OCI-LY3 (cell line): ENCODE results near the gene EYS.

Source experiments
- H2AFZ ChIP-seq: fragments of 200-600, 300-600 bp; shearing (Covaris generic); 2 replicates; pipeline ENCODE4 v1.6.0; 2014; ENCODE audit warnings: antibody characterized with exemption, low read depth, low read length
- H3K27ac ChIP-seq: fragments of 200-600, 300-600 bp; sonication (generic); 2 replicates; pipeline ENCODE4 v1.5.1; 2014; ENCODE audit warnings: mild to moderate bottlenecking, low read length, moderate library complexity, mixed read lengths
- H3K27me3 ChIP-seq: fragments of 200-600, 300-600 bp; sonication (generic); 2 replicates; pipeline ENCODE4 v1.6.1; 2014; ENCODE audit warnings: low read depth, low read length, mixed read lengths
- H3K36me3 ChIP-seq: fragments of 200-600, 300-600 bp; sonication (generic); replicated peaks from 2 replicates; pipeline ENCODE3; 2014; ENCODE audit warnings: low read depth, low read length, mixed read lengths
- H3K4me1 ChIP-seq: fragments of 300-600, 200-600 bp; sonication (generic); 2 replicates; pipeline ENCODE4 v1.6.1; 2014; ENCODE audit warnings: low read length, mixed read lengths
- H3K4me2 ChIP-seq: fragments of 200-600, 300-600 bp; sonication (generic); 2 replicates; pipeline ENCODE4 v1.6.1; 2014; ENCODE audit warnings: low read length, mixed read lengths
- H3K4me3 ChIP-seq: fragments of 300-600, 200-600 bp; sonication (generic); 2 replicates; pipeline ENCODE4 v1.5.1; 2014; ENCODE audit warnings: antibody characterized with exemption, mild to moderate bottlenecking, low read length, moderate library complexity
- H3K79me2 ChIP-seq: fragments of 300-600, 200-600 bp; shearing (Covaris generic); 2 replicates; pipeline ENCODE4 v1.6.1; 2014; ENCODE audit warnings: mild to moderate bottlenecking, low read length, mixed read lengths
- H3K9ac ChIP-seq: fragments of 300-600, 200-600 bp; shearing (Covaris generic); 2 replicates; pipeline ENCODE4 v1.6.0; 2014; ENCODE audit warnings: mild to moderate bottlenecking, low read length, moderate library complexity
- H3K9me3 ChIP-seq: fragments of 200-600, 300-600 bp; shearing (Covaris generic); 2 replicates; pipeline ENCODE4 v1.6.1; 2014; ENCODE audit warnings: low read length, mixed read lengths; ENCODE audit not compliant: insufficient read depth
- H4K20me1 ChIP-seq: fragments of 200-600, 300-600 bp; sonication (generic); 2 replicates; pipeline ENCODE4 v1.6.1; 2016; ENCODE audit warnings: low read length, mixed read lengths; ENCODE audit not compliant: insufficient read depth
- CTCF ChIP-seq: fragments of 200-600, 300-600 bp; sonication (generic); IDR thresholded peaks from 2 replicates; pipeline ENCODE4 v1.5.1; 2014; ENCODE audit warnings: antibody characterized with exemption, low read length, low read depth
- EZH2phosphoT487 ChIP-seq: fragments of 200-600 bp; shearing (Covaris generic); IDR thresholded peaks from 2 replicates; pipeline ENCODE4 v1.6.1; 2018; ENCODE audit warnings: antibody characterized with exemption, mixed run types, low read depth

The EYS gene

GRCh38 chr6:63716169-63716568, 1990.9 kb downstream of the EYS start:
- Histone ChIP-seq H2AFZ (no peak overlapping the region), H3K79me2 (no peaks in the 10 kb centered on the region), H3K27me3 (no peaks in the 10 kb centered on the region), H3K9me3 (no peaks in the 10 kb centered on the region), H3K36me3 (peaks cover 29% of the 10 kb centered on the region), H3K4me2 (no peak overlapping the region), H4K20me1 (peaks cover 5% of the 10 kb centered on the region; the same call in 1 of the 2 replicates), H3K4me1 (no peaks in the 10 kb centered on the region; the same call in 1 of the 2 replicates), H3K27ac (no peak overlapping the region), H3K4me3 (no peak overlapping the region), H3K9ac (no peak overlapping the region)
- TF ChIP-seq EZH2phosphoT487 (no peak), CTCF (no peak)

- TF ChIP-seq CTCF = no peak
- TF ChIP-seq EZH2phosphoT487 = no peak
- Histone ChIP-seq H3K27me3 (no peaks in the 10 kb centered on the region), H3K36me3 (peaks cover 50% of the 10 kb centered on the region), H3K4me1 (no peaks in the 10 kb centered on the region; the same call in 1 of the 2 replicates), H3K4me2 (no peak overlapping the region), H2AFZ (no peak overlapping the region), H3K9ac (no peak overlapping the region), H3K79me2 (no peaks in the 10 kb centered on the region), H4K20me1 (peaks cover 5% of the 10 kb centered on the region; the same call in 1 of the 2 replicates), H3K4me3 (no peak overlapping the region), H3K27ac (no peak overlapping the region), H3K9me3 (no peaks in the 10 kb centered on the region)
Observed at GRCh38 chr6:63714091-63714490, 1992.9 kb downstream of the EYS start.

GRCh38 chr6:63713332-63713731, 1993.7 kb downstream of the EYS start:
- no peak overlapping the region for H3K27ac ChIP-seq
- H2AFZ ChIP-seq = no peak overlapping the region
- TF ChIP-seq EZH2phosphoT487 = no peak
- peaks cover 53% of the 10 kb centered on the region for H3K36me3 ChIP-seq
- H3K9me3 ChIP-seq = no peaks in the 10 kb centered on the region
- no peak overlapping the region for H3K4me2 ChIP-seq
- H3K79me2 ChIP-seq = no peaks in the 10 kb centered on the region
- H3K4me3 ChIP-seq = no peak overlapping the region
- H3K4me1 ChIP-seq = no peaks in the 10 kb centered on the region; the same call in 1 of the 2 replicates
- no peaks in the 10 kb centered on the region for H3K27me3 ChIP-seq
- no peak overlapping the region for H3K9ac ChIP-seq
- H4K20me1 ChIP-seq = peaks cover 5% of the 10 kb centered on the region; the same call in 1 of the 2 replicates

- Histone ChIP-seq H4K20me1 (0 out of 2 replicates have a peak, but pooled peaks cover 6% of the 10 kb centered on the region), H2AFZ (no peak overlapping the region), H3K4me3 (no peak overlapping the region), H3K9ac (no peak overlapping the region), H3K27me3 (no peaks in the 10 kb centered on the region), H3K27ac (no peak overlapping the region), H3K4me1 (no peaks in the 10 kb centered on the region), H3K36me3 (peaks cover 78% of the 10 kb centered on the region), H3K79me2 (no peaks in the 10 kb centered on the region), H3K9me3 (no peaks in the 10 kb centered on the region), H3K4me2 (no peak overlapping the region)
- TF ChIP-seq CTCF = no peak
- TF ChIP-seq EZH2phosphoT487 = no peak
Observed at GRCh38 chr6:63709148-63709547, 1997.9 kb downstream of the EYS start.

GRCh38 chr6:63708631-63709030, 1998.4 kb downstream of the EYS start:
- no peak for TF ChIP-seq CTCF
- TF ChIP-seq EZH2phosphoT487 = no peak
- peaks cover 79% of the 10 kb centered on the region for H3K36me3 ChIP-seq
- H3K4me2 ChIP-seq = no peak overlapping the region
- no peaks in the 10 kb centered on the region for H3K79me2 ChIP-seq
- no peak overlapping the region for H2AFZ ChIP-seq
- no peak overlapping the region for H3K27ac ChIP-seq
- H3K9me3 ChIP-seq = no peaks in the 10 kb centered on the region
- no peaks in the 10 kb centered on the region for H3K4me1 ChIP-seq
- 0 out of 2 replicates have a peak, but pooled peaks cover 6% of the 10 kb centered on the region for H4K20me1 ChIP-seq
- no peak overlapping the region for H3K4me3 ChIP-seq
- H3K27me3 ChIP-seq = no peaks in the 10 kb centered on the region
- no peak overlapping the region for H3K9ac ChIP-seq
